Gastroesophageal sphincter (tissue), 4 donors: ENCODE measurements around the gene CEP78. TPM values are rescaled to one million over a fixed set of nuclear protein-coding genes. Genes with fewer than 3 reads are reported as not detected.
"Not testable (repeated sequence)": the region's sequence is repeated elsewhere in the genome, so short reads cannot be mapped to it uniquely, and the experiment has no call there.

Experiments used
- ATAC-seq: fragments of 150-250 bp; one replicate; pipeline ENCODE4 v1.9.1; 2016; ENCODE audit warnings: mild to moderate bottlenecking, moderate library complexity
- H3K27ac ChIP-seq, 4 donors: fragments of 200-600 bp; sonication (generic) in 3 of 4; 1 replicate in 3 of 4; 2 replicates in 1 of 4; pipeline ENCODE4 v1.5.1; 2016 to 2019
- H3K27me3 ChIP-seq: fragments of 200-600 bp; sonication (generic); one replicate; pipeline ENCODE4 v1.5.1; 2019
- H3K36me3 ChIP-seq, 2 donors: fragments of 200-600 bp; sonication (generic); one replicate each; pipeline ENCODE4 v1.5.1; 2019; ENCODE audit warnings: control low read depth in 1 of 2
- H3K4me1 ChIP-seq, 3 donors: fragments of 200-600 bp; sonication (generic); 1 replicate in 2 of 3; 2 replicates in 1 of 3; pipeline ENCODE4 v1.5.1; 2016 to 2019; ENCODE audit warnings: control low read depth in 2 of 3
- H3K4me3 ChIP-seq, 2 donors: fragments of 200-600 bp; sonication (generic); one replicate each; pipeline ENCODE4 v1.5.1; 2019; ENCODE audit warnings: mild to moderate bottlenecking in 1 of 2, moderate library complexity in 1 of 2
- H3K9me3 ChIP-seq, 3 donors: fragments of 200-600 bp; sonication (generic); one replicate each; pipeline ENCODE4 v1.5.1; 2017 to 2019; ENCODE audit warnings: control low read depth in 2 of 3
- CTCF ChIP-seq, 4 experiments: fragments of 200-600 bp in 2 of 4; fragments of 450-650 bp in 2 of 4; sonication (generic) in 1 of 4; IDR thresholded peaks; one replicate each; pipeline ENCODE4 v1.5.1; 2017 to 2019; ENCODE audit warnings: antibody characterized with exemption in 4 of 4, mild to moderate bottlenecking in 2 of 4, moderate library complexity in 2 of 4
- EP300 ChIP-seq: sonication (generic); formaldehyde crosslinking; IDR thresholded peaks from one replicate; pipeline ENCODE4 v1.6.1; 2017; ENCODE audit warnings: antibody characterized with exemption, mild to moderate bottlenecking
- POLR2A ChIP-seq, 2 donors: fragments of 450-650 bp; IDR thresholded peaks; one replicate each; pipeline ENCODE4 v1.6.1; 2017; ENCODE audit warnings: antibody characterized with exemption in 2 of 2, mild to moderate bottlenecking in 2 of 2, moderate library complexity in 1 of 2
- POLR2AphosphoS5 ChIP-seq: sonication (generic); formaldehyde crosslinking; IDR thresholded peaks from one replicate; pipeline ENCODE4 v1.6.1; 2017; ENCODE audit warnings: antibody characterized with exemption
- WGBS, 2 donors: methylation state at CpG; one replicate each; pipeline ENCODE4 v1.1.5; 2018; ENCODE audit warnings: low coverage in 1 of 2; 5-methylcytosine and 5-hydroxymethylcytosine counted together
- total RNA-seq, 4 donors: library from RNA; depleted of rRNA; stranded (reverse); fragments of >200 nt; gene quantifications; one replicate each; pipeline ENCODE4 v1.1.0, GENCODE V29; 2016

CEP78 gene
- total RNA-seq, 4 donors from 2014 or later = 7.4 to 11.1 (median 9.3) TPM

- Histone ChIP-seq H3K27me3 (no peaks in the 10 kb centered on the region), H3K4me1 (no peaks in the 10 kb centered on the region), H3K9me3 (no peaks in the 10 kb centered on the region), H3K36me3 (no peaks in the 10 kb centered on the region), H3K4me3 (no peak overlapping the region), H3K27ac (no peak overlapping the region)
- TF ChIP-seq CTCF (IDR thresholded peaks at IDR 0.05) (no peak), POLR2A (IDR thresholded peaks at IDR 0.05) (no peak), POLR2AphosphoS5 (no peak), EP300 (no peak)
- 62 to 79% methylated on average over 5 of the region's 5 CpGs for WGBS, 2 donors
- ATAC-seq = peak; percentile 51
Measured at GRCh38 chr9:78189461-78189860, 46.4 kb upstream of the CEP78 start.

GRCh38 chr9:78191931-78192330 lies 43.9 kb upstream of the CEP78 start:
- no peaks in the 10 kb centered on the region for H3K36me3 ChIP-seq

GRCh38 chr9:78196258-78196657 lies 39.6 kb upstream of the CEP78 start:
- TF ChIP-seq POLR2AphosphoS5 (no peak), POLR2A (IDR thresholded peaks at IDR 0.05) (no peak), CTCF (IDR thresholded peaks at IDR 0.05) (no peak), EP300 (no peak)
- ATAC-seq = no peak
- Histone ChIP-seq H3K36me3 (no peaks in the 10 kb centered on the region), H3K9me3 (no peaks in the 10 kb centered on the region), H3K4me1 (no peaks in the 10 kb centered on the region), H3K27ac (no peak overlapping the region), H3K4me3 (no peak overlapping the region), H3K27me3 (peaks cover 7% of the 10 kb centered on the region)
- 86% methylated on average over 1 of the region's 1 CpG; no CpG with 5 or more reads in 1 of the 2 donors for WGBS, 2 donors

More at GRCh38 chr9:78191931-78192330, 43.9 kb upstream of the CEP78 start:
- H3K27ac ChIP-seq = no peak overlapping the region
- TF ChIP-seq CTCF (IDR thresholded peaks at IDR 0.05) = no peak
- TF ChIP-seq EP300 = no peak
- no peak for TF ChIP-seq POLR2A (IDR thresholded peaks at IDR 0.05)
- no peak for TF ChIP-seq POLR2AphosphoS5
- no peak overlapping the region for H3K4me3 ChIP-seq
- H3K27me3 ChIP-seq = no peaks in the 10 kb centered on the region
- ATAC-seq = no peak
- H3K9me3 ChIP-seq = no peaks in the 10 kb centered on the region
- no peaks in the 10 kb centered on the region for H3K4me1 ChIP-seq

- H3K4me1 ChIP-seq, H3K27me3 ChIP-seq, H3K27ac ChIP-seq, H3K4me3 ChIP-seq, H3K36me3 ChIP-seq, H3K9me3 ChIP-seq, ATAC-seq: not testable (repeated sequence)
- WGBS, 2 donors = 40% methylated on average over 1 of the region's 16 CpGs; no CpG with 5 or more reads in 1 of the 2 donors
Measured at GRCh38 chr9:78201158-78201777, 34.6 kb upstream of the CEP78 start.

- no peak overlapping the region for H3K27ac ChIP-seq
- H3K4me1 ChIP-seq = no peaks in the 10 kb centered on the region
- ATAC-seq = no peak
- 65 to 75% methylated on average over 2 of the region's 2 CpGs for WGBS, 2 donors
- H3K9me3 ChIP-seq = no peaks in the 10 kb centered on the region
- H3K36me3 ChIP-seq = no peaks in the 10 kb centered on the region
- H3K27me3 ChIP-seq = no peaks in the 10 kb centered on the region
- no peak for TF ChIP-seq EP300
- no peak for TF ChIP-seq POLR2A (IDR thresholded peaks at IDR 0.05)
- TF ChIP-seq POLR2AphosphoS5 = no peak
- no peak for TF ChIP-seq CTCF (IDR thresholded peaks at IDR 0.05)
- H3K4me3 ChIP-seq = no peak overlapping the region
Measured at GRCh38 chr9:78207319-78207718, 28.6 kb upstream of the CEP78 start.
